SK-N-SH treated with all-trans-retinoic acid at 6 μM for 48 hours (cell line): ENCODE measurements around the gene GOLGA8J.

Source experiments
- ATAC-seq: fragments of 200-7000 bp; cut with Tn5 transposase; 3 replicates; pipeline ENCODE4 v1.9.1; 2020; ENCODE audit warnings: mild to moderate bottlenecking, moderate library complexity
- ARNTL ChIP-seq: fragments of 450-650 bp; formaldehyde crosslinking; IDR thresholded peaks from 2 replicates; pipeline ENCODE4 v1.5.0; 2020; ENCODE audit warnings: low read depth, mild to moderate bottlenecking, moderate library complexity, borderline replicate concordance
- BACH2 ChIP-seq: fragments of 250-450 bp; sonication (Bioruptor Pico); IDR thresholded peaks from 2 replicates; pipeline ENCODE4 v1.9.0; 2021; ENCODE audit warnings: mild to moderate bottlenecking, borderline replicate concordance
- CSDC2 ChIP-seq: fragments of 250-450 bp; sonication (Bioruptor Pico); IDR thresholded peaks from 2 replicates; pipeline ENCODE4 v1.5.0; 2020; ENCODE audit warnings: mild to moderate bottlenecking, moderate library complexity
- ESRRG ChIP-seq: fragments of 250-450 bp; sonication (Bioruptor Pico); IDR thresholded peaks from 2 replicates; pipeline ENCODE4 v1.6.1; 2021; ENCODE audit warnings: mild to moderate bottlenecking
- ISL1 ChIP-seq: fragments of 250-450 bp; sonication (Bioruptor Pico); IDR thresholded peaks from 2 replicates; pipeline ENCODE4 v2.1.2; 2022; ENCODE audit warnings: mild to moderate bottlenecking, moderate library complexity
- OSR1 ChIP-seq: fragments of 250-450 bp; sonication (Bioruptor Pico); IDR thresholded peaks from 2 replicates; pipeline ENCODE4 v1.8.0; 2022; ENCODE audit warnings: moderate library complexity, mild to moderate bottlenecking, inconsistent platforms
- POU6F1 ChIP-seq: fragments of 250-450 bp; sonication (Bioruptor Pico); IDR thresholded peaks from 2 replicates; pipeline ENCODE4 v1.8.0; 2021; ENCODE audit warnings: low read depth, mild to moderate bottlenecking, moderate library complexity, borderline replicate concordance
- RARB ChIP-seq: fragments of 250-450 bp; sonication (Bioruptor Pico); IDR thresholded peaks from 2 replicates; pipeline ENCODE4 v1.8.0; 2021; ENCODE audit warnings: mild to moderate bottlenecking, moderate library complexity
- SNAI2 ChIP-seq: fragments of 250-450 bp; sonication (Bioruptor Pico); IDR thresholded peaks from 2 replicates; pipeline ENCODE4 v1.5.0; 2020; ENCODE audit warnings: mild to moderate bottlenecking, moderate library complexity
- TCF4 ChIP-seq: fragments of 250-450 bp; sonication (Bioruptor Pico); IDR thresholded peaks from 2 replicates; pipeline ENCODE4 v1.8.0; 2021; ENCODE audit warnings: mild to moderate bottlenecking, moderate library complexity, borderline replicate concordance
- TOX ChIP-seq: fragments of 250-450 bp; sonication (Bioruptor Pico); IDR thresholded peaks from 2 replicates; pipeline ENCODE4 v1.8.0; 2021; ENCODE audit warnings: mild to moderate bottlenecking, moderate library complexity, borderline replicate concordance
- ZC3H10 ChIP-seq: fragments of 250-450 bp; sonication (Bioruptor Pico); IDR thresholded peaks from 2 replicates; pipeline ENCODE4 v1.5.1; 2021; ENCODE audit warnings: mild to moderate bottlenecking, moderate library complexity
- ZFP30 ChIP-seq: fragments of 450-650 bp; formaldehyde crosslinking; IDR thresholded peaks from 2 replicates; pipeline ENCODE4 v1.5.0; 2022; ENCODE audit warnings: mild to moderate bottlenecking, moderate library complexity
- ZNF565 ChIP-seq: fragments of 450-650 bp; formaldehyde crosslinking; conservative IDR thresholded peaks from 2 replicates; pipeline ENCODE4 v1.5.0; 2020; ENCODE audit warnings: low read depth, mild to moderate bottlenecking, moderate library complexity
- ZNF70 ChIP-seq: fragments of 450-650 bp; formaldehyde crosslinking; IDR thresholded peaks from 2 replicates; pipeline ENCODE4 v1.5.0; 2020; ENCODE audit warnings: mild to moderate bottlenecking, moderate library complexity
- ZNF8 ChIP-seq: fragments of 450-650 bp; formaldehyde crosslinking; IDR thresholded peaks from 2 replicates; pipeline ENCODE4 v1.5.0; 2020; ENCODE audit warnings: mild to moderate bottlenecking, moderate library complexity
- TF ChIP-seq, protein P1 (sequence below): fragments of 250-450 bp; sonication (Bioruptor Pico); IDR thresholded peaks from 2 replicates; pipeline ENCODE4 v1.8.0; 2020; ENCODE audit warnings: mild to moderate bottlenecking, moderate library complexity, borderline replicate concordance
- TF ChIP-seq, protein P2 (sequence below): fragments of 250-450 bp; sonication (Bioruptor Pico); IDR thresholded peaks from 2 replicates; pipeline ENCODE4 v1.5.1; 2021; ENCODE audit warnings: mild to moderate bottlenecking, moderate library complexity
- TF ChIP-seq, protein P3 (sequence below): fragments of 250-450 bp; sonication (Bioruptor Pico); IDR thresholded peaks from 2 replicates; pipeline ENCODE4 v1.5.1; 2020; ENCODE audit warnings: low read depth, mild to moderate bottlenecking, moderate library complexity
- TF ChIP-seq, protein P4 (sequence below): fragments of 250-450 bp; sonication (Bioruptor Pico); IDR thresholded peaks from 2 replicates; pipeline ENCODE4 v1.5.0; 2020; ENCODE audit warnings: mild to moderate bottlenecking, moderate library complexity

GOLGA8J gene

DNA sequence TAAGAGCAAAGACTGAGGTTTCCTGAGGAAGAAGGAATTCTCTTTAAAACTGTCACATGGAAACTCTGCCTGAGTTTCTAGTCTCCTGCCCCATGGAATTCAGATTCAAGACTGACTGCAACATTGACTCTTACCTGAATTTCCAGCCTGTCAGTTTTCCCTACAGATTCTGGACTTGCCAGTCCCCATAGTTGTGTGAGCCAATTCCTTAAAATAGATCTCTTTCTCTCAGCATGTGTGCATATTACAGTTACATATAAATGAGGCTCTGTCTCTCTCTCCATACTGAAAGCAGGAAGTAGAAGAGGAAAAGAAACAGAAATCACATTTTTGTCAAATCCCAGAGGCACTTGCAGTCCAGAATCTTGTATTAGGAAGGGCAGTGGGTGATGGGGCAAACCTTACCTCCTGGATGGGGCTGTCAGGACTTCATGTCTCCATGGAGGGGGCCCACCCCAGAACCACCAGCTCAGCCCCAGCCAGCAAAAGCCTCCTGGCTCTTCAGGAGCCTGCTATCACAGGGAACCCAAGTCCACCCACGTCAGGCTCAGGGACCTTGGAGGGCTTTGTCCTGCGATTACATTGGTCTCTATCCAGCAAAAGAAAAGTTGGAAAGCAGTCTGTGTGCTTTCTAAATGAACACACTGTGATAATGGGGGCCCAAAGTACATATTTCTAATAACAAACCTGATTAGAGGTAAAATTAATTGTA lies 18.8 kb upstream of the GOLGA8J start:
- TF ChIP-seq TCF4 (CRISPR knock-in tag) (no peak), ZFP30 (CRISPR knock-in tag) (no peak), POU6F1 (no peak), ARNTL (CRISPR knock-in tag) (no peak)
- no peak for ATAC-seq

- TF ChIP-seq ISL1 (CRISPR knock-in tag) (peak; percentile 80), CSDC2 (CRISPR knock-in tag) (no peak)
- ATAC-seq: peak; percentile 78
Observed at GRCh38 chr15:30065025-30065801, 17.5 kb upstream of the GOLGA8J start.

GRCh38 chr15:30068326-30068725 lies 14.4 kb upstream of the GOLGA8J start:
- no peak for ATAC-seq
- no peak for TF ChIP-seq ARNTL (CRISPR knock-in tag)
- TF ChIP-seq RARB: no peak
- no peak for TF ChIP-seq POU6F1
- TF ChIP-seq, protein P1, sequence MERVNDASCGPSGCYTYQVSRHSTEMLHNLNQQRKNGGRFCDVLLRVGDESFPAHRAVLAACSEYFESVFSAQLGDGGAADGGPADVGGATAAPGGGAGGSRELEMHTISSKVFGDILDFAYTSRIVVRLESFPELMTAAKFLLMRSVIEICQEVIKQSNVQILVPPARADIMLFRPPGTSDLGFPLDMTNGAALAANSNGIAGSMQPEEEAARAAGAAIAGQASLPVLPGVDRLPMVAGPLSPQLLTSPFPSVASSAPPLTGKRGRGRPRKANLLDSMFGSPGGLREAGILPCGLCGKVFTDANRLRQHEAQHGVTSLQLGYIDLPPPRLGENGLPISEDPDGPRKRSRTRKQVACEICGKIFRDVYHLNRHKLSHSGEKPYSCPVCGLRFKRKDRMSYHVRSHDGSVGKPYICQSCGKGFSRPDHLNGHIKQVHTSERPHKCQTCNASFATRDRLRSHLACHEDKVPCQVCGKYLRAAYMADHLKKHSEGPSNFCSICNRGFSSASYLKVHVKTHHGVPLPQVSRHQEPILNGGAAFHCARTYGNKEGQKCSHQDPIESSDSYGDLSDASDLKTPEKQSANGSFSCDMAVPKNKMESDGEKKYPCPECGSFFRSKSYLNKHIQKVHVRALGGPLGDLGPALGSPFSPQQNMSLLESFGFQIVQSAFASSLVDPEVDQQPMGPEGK (CRISPR knock-in tag): no peak
- TF ChIP-seq, protein P2, sequence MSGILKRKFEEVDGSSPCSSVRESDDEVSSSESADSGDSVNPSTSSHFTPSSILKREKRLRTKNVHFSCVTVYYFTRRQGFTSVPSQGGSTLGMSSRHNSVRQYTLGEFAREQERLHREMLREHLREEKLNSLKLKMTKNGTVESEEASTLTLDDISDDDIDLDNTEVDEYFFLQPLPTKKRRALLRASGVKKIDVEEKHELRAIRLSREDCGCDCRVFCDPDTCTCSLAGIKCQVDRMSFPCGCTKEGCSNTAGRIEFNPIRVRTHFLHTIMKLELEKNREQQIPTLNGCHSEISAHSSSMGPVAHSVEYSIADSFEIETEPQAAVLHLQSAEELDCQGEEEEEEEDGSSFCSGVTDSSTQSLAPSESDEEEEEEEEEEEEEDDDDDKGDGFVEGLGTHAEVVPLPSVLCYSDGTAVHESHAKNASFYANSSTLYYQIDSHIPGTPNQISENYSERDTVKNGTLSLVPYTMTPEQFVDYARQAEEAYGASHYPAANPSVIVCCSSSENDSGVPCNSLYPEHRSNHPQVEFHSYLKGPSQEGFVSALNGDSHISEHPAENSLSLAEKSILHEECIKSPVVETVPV: no peak
- TF ChIP-seq CSDC2 (CRISPR knock-in tag): no peak
- no peak for TF ChIP-seq ISL1 (CRISPR knock-in tag)
- TF ChIP-seq, protein P3, sequence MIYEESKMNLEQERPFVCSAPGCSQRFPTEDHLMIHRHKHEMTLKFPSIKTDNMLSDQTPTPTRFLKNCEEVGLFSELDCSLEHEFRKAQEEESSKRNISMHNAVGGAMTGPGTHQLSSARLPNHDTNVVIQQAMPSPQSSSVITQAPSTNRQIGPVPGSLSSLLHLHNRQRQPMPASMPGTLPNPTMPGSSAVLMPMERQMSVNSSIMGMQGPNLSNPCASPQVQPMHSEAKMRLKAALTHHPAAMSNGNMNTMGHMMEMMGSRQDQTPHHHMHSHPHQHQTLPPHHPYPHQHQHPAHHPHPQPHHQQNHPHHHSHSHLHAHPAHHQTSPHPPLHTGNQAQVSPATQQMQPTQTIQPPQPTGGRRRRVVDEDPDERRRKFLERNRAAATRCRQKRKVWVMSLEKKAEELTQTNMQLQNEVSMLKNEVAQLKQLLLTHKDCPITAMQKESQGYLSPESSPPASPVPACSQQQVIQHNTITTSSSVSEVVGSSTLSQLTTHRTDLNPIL (CRISPR knock-in tag): no peak
- no peak for TF ChIP-seq ZNF8 (CRISPR knock-in tag)
- no peak for TF ChIP-seq ESRRG (CRISPR knock-in tag)
- TF ChIP-seq BACH2 (CRISPR knock-in tag): no peak

- ATAC-seq: no peak
- no peak for TF ChIP-seq SNAI2
- TF ChIP-seq, protein P4, sequence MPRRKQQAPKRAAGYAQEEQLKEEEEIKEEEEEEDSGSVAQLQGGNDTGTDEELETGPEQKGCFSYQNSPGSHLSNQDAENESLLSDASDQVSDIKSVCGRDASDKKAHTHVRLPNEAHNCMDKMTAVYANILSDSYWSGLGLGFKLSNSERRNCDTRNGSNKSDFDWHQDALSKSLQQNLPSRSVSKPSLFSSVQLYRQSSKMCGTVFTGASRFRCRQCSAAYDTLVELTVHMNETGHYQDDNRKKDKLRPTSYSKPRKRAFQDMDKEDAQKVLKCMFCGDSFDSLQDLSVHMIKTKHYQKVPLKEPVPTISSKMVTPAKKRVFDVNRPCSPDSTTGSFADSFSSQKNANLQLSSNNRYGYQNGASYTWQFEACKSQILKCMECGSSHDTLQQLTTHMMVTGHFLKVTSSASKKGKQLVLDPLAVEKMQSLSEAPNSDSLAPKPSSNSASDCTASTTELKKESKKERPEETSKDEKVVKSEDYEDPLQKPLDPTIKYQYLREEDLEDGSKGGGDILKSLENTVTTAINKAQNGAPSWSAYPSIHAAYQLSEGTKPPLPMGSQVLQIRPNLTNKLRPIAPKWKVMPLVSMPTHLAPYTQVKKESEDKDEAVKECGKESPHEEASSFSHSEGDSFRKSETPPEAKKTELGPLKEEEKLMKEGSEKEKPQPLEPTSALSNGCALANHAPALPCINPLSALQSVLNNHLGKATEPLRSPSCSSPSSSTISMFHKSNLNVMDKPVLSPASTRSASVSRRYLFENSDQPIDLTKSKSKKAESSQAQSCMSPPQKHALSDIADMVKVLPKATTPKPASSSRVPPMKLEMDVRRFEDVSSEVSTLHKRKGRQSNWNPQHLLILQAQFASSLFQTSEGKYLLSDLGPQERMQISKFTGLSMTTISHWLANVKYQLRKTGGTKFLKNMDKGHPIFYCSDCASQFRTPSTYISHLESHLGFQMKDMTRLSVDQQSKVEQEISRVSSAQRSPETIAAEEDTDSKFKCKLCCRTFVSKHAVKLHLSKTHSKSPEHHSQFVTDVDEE (CRISPR knock-in tag): no peak
- TF ChIP-seq ZNF565 (CRISPR knock-in tag): no peak
- TF ChIP-seq ZNF70 (CRISPR knock-in tag): no peak
- no peak for TF ChIP-seq OSR1 (CRISPR knock-in tag)
- TF ChIP-seq POU6F1: no peak
- TF ChIP-seq, protein P1 (CRISPR knock-in tag): no peak
- no peak for TF ChIP-seq ZC3H10
- no peak for TF ChIP-seq BACH2 (CRISPR knock-in tag)
- TF ChIP-seq TOX (CRISPR knock-in tag): no peak
- no peak for TF ChIP-seq ISL1 (CRISPR knock-in tag)
Observed at GRCh38 chr15:30072630-30073029, 10.1 kb upstream of the GOLGA8J start.
